ENCODE data around the gene MSI2. TPM values are rescaled to one million over a fixed set of nuclear protein-coding genes. Genes with fewer than 3 reads are reported as not detected.

Gene MSI2
- total and polyA plus RNA-seq, 2 experiments from 2014 or later, result 18.9 to 41.8 TPM

DNA sequence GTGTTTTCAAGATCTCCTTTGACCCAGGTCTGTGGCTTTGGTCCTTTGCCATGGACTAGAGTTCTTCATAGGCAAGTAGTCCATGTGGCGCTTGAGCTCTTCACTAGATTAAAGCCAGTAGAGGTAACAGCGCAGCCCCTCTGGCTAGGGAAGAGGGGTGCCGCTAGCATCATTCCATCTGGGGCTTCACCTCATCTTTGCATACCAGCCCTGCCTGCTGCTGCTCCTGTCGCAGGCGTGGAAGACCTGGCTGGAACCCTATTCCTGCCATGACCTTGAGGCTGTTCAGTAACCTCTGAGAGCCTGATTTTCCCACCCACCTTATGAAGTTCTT lies 198.4 kb downstream of the MSI2 start (continued):
- no peak for TF ChIP-seq JUNB (IDR thresholded peaks at IDR 0.05; ENCODE audit: unreplicated experiment)
- TF ChIP-seq, protein P1, sequence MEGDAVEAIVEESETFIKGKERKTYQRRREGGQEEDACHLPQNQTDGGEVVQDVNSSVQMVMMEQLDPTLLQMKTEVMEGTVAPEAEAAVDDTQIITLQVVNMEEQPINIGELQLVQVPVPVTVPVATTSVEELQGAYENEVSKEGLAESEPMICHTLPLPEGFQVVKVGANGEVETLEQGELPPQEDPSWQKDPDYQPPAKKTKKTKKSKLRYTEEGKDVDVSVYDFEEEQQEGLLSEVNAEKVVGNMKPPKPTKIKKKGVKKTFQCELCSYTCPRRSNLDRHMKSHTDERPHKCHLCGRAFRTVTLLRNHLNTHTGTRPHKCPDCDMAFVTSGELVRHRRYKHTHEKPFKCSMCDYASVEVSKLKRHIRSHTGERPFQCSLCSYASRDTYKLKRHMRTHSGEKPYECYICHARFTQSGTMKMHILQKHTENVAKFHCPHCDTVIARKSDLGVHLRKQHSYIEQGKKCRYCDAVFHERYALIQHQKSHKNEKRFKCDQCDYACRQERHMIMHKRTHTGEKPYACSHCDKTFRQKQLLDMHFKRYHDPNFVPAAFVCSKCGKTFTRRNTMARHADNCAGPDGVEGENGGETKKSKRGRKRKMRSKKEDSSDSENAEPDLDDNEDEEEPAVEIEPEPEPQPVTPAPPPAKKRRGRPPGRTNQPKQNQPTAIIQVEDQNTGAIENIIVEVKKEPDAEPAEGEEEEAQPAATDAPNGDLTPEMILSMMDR (conservative IDR thresholded peaks at IDR 0.05; ENCODE audit: low read depth in 2 of 2), result no peak
- no peak for TF ChIP-seq STAT1 (IDR thresholded peaks at IDR 0.05; ENCODE audit: unreplicated experiment)
- no peak for TF ChIP-seq ZNF114 (CRISPR knock-in tag; IDR thresholded peaks at IDR 0.05)
- no peak for TF ChIP-seq ZNF331 (CRISPR knock-in tag; IDR thresholded peaks at IDR 0.05; ENCODE audit: low read depth)
- TF ChIP-seq EZH2 (IDR thresholded peaks at IDR 0.05; ENCODE audit: low read depth, unreplicated experiment), result no peak

DNA sequence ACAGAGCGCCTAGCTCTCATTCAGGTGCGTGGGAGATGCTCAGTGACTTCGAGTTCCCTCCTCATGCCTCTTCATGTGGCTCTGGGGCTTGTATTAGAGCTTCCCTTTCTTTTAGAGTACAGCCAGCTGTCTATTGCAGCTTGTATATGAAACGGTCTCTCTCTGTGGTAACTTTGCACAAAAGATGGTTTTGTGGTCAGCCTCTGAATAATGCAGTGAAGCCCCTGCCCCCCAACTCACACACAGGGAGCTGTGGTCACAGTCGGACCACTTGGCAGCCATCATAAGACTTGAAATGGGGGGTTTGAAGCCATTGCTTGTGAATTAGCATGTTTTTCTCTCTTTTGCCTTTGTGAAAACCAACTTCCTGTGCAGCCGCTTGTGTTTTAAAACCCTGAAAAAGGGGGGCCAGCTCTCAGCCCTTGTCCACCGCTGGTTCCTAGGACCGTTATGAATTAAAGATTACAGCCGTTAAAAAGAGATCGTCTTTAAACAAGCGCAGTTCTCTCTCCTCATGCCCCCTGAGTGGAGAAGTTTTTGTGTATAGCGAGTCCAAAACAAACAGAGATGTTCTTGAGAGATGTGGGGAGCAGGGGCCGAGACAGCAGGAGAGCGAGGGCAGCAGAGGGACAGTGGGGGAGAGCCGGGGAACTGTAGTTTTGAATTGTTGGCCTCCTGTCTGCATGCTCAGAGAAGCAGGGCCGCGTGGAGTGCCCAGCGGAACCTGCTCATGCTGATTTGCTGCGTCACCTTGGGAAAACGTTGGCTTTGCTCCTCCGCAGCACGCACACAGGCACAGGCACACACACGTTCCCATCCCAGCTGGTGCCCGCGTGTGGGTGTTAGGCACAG lies 199.0 kb downstream of the MSI2 start:
- H3K27me3 Mint-ChIP-seq (ENCODE audit: insufficient read depth, low read depth, poor library complexity), result peaks cover 12% of the 10 kb centered on the region
- Histone ChIP-seq H3K36me3 (ENCODE audit: insufficient read depth) (no peaks in the 10 kb centered on the region), H3K9me2 (ENCODE audit: insufficient read depth) (no peaks in the 10 kb centered on the region), H3F3A (replicated peaks; ENCODE audit: low read depth) (no peaks in the 10 kb centered on the region), H3K4me2 (0 out of 2 replicates have a peak overlapping the region, but pooled peaks have one; percentile 43), H4K20me1 (replicated peaks; ENCODE audit: insufficient read depth) (peaks cover 12% of the 10 kb centered on the region), H3K4me3 (no peak overlapping the region), H3K79me2 (replicated peaks; ENCODE audit: insufficient read depth) (no peaks in the 10 kb centered on the region; the same call in none of the 2 replicates), H3K27me3 (ENCODE audit: insufficient read depth) (no peaks in the 10 kb centered on the region), H3K4me1 (ENCODE audit: insufficient read depth) (no peaks in the 10 kb centered on the region; the same call in 1 of the 2 replicates), H3K27ac (ENCODE audit: low read depth) (no peak overlapping the region), H2AFZ (no peak overlapping the region)
- no peak for DNase-seq (ENCODE audit: low spot score)
- H3K4me3 Mint-ChIP-seq, result no peak overlapping the region
- ATAC-seq, result peak; percentile 35; the same call in 2 of the 3 replicates
- H3K36me3 Mint-ChIP-seq (ENCODE audit: low read depth), result peaks cover 3% of the 10 kb centered on the region; the same call in 2 of the 3 replicates
- H3K4me1 Mint-ChIP-seq, result peaks cover 15% of the 10 kb centered on the region
- H3K27ac Mint-ChIP-seq, result peak overlapping the region; percentile 91
- no peaks in the 10 kb centered on the region for H3K9me3 Mint-ChIP-seq
- TF ChIP-seq EZH2phosphoT487 (IDR thresholded peaks at IDR 0.05; ENCODE audit: unreplicated experiment) (no peak), STAT1 (IDR thresholded peaks at IDR 0.05; ENCODE audit: unreplicated experiment) (no peak), POLR2AphosphoS5 (IDR thresholded peaks at IDR 0.05; ENCODE audit: low read depth) (no peak), NANOG (IDR thresholded peaks at IDR 0.05; ENCODE audit: borderline replicate concordance) (no peak), JUNB (IDR thresholded peaks at IDR 0.05; ENCODE audit: unreplicated experiment) (no peak), EZH2 (IDR thresholded peaks at IDR 0.05; ENCODE audit: low read depth, unreplicated experiment) (no peak), ZNF331 (CRISPR knock-in tag; IDR thresholded peaks at IDR 0.05; ENCODE audit: low read depth) (no peak)
- TF ChIP-seq, protein P1 (conservative IDR thresholded peaks at IDR 0.05; ENCODE audit: low read depth in 2 of 2), result no peak
- TF ChIP-seq, protein P2, sequence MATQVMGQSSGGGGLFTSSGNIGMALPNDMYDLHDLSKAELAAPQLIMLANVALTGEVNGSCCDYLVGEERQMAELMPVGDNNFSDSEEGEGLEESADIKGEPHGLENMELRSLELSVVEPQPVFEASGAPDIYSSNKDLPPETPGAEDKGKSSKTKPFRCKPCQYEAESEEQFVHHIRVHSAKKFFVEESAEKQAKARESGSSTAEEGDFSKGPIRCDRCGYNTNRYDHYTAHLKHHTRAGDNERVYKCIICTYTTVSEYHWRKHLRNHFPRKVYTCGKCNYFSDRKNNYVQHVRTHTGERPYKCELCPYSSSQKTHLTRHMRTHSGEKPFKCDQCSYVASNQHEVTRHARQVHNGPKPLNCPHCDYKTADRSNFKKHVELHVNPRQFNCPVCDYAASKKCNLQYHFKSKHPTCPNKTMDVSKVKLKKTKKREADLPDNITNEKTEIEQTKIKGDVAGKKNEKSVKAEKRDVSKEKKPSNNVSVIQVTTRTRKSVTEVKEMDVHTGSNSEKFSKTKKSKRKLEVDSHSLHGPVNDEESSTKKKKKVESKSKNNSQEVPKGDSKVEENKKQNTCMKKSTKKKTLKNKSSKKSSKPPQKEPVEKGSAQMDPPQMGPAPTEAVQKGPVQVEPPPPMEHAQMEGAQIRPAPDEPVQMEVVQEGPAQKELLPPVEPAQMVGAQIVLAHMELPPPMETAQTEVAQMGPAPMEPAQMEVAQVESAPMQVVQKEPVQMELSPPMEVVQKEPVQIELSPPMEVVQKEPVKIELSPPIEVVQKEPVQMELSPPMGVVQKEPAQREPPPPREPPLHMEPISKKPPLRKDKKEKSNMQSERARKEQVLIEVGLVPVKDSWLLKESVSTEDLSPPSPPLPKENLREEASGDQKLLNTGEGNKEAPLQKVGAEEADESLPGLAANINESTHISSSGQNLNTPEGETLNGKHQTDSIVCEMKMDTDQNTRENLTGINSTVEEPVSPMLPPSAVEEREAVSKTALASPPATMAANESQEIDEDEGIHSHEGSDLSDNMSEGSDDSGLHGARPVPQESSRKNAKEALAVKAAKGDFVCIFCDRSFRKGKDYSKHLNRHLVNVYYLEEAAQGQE (IDR thresholded peaks at IDR 0.05; ENCODE audit: unreplicated experiment), result no peak
- TF ChIP-seq, protein P3, sequence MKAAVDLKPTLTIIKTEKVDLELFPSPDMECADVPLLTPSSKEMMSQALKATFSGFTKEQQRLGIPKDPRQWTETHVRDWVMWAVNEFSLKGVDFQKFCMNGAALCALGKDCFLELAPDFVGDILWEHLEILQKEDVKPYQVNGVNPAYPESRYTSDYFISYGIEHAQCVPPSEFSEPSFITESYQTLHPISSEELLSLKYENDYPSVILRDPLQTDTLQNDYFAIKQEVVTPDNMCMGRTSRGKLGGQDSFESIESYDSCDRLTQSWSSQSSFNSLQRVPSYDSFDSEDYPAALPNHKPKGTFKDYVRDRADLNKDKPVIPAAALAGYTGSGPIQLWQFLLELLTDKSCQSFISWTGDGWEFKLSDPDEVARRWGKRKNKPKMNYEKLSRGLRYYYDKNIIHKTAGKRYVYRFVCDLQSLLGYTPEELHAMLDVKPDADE (IDR thresholded peaks at IDR 0.05), result no peak

All from GM23338 (cell line).